Esophagus squamous epithelium (tissue), 4 donors: Measurements from ENCODE around the gene NDST1.

Source experiments
- POLR2A ChIP-seq, 4 donors: fragments of 450-650 bp; IDR thresholded peaks; one replicate each; pipeline ENCODE4 v1.6.1; 2017; ENCODE audit warnings: antibody characterized with exemption in 4 of 4, mild to moderate bottlenecking in 4 of 4, moderate library complexity in 3 of 4
- TF ChIP-seq, protein P1 (sequence below), 6 experiments: fragments of 450-650 bp in 4 of 6; fragments of 200-600 bp in 2 of 6; sonication (generic) in 2 of 6; IDR thresholded peaks; one replicate each; pipeline ENCODE4 v1.5.1; 2016 to 2019; ENCODE audit warnings: antibody characterized with exemption in 6 of 6, mild to moderate bottlenecking in 4 of 6, moderate library complexity in 4 of 6

DNA sequence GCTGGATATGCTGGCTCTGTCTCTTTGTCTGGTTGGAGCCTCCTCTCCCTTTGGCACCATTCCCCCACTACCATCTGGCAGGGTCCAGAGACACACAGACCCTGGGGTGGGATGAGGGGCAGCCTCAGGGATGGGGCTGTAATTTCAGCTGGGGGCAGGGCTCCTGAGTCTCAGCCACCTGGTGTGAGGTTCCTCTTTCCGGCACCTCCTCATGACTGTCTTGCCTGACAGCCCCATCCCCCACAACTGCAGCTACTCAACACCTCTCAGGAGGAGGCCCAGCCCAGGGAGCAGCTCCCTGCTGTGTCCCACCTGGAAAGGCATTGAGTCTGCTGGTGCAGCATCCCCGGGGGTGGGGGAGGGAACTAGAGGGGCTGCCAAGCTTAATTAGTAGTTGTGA lies 46.7 kb upstream of the NDST1 start:
- TF ChIP-seq, protein P1, sequence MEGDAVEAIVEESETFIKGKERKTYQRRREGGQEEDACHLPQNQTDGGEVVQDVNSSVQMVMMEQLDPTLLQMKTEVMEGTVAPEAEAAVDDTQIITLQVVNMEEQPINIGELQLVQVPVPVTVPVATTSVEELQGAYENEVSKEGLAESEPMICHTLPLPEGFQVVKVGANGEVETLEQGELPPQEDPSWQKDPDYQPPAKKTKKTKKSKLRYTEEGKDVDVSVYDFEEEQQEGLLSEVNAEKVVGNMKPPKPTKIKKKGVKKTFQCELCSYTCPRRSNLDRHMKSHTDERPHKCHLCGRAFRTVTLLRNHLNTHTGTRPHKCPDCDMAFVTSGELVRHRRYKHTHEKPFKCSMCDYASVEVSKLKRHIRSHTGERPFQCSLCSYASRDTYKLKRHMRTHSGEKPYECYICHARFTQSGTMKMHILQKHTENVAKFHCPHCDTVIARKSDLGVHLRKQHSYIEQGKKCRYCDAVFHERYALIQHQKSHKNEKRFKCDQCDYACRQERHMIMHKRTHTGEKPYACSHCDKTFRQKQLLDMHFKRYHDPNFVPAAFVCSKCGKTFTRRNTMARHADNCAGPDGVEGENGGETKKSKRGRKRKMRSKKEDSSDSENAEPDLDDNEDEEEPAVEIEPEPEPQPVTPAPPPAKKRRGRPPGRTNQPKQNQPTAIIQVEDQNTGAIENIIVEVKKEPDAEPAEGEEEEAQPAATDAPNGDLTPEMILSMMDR (IDR thresholded peaks at IDR 0.05): no peak
- TF ChIP-seq POLR2A (IDR thresholded peaks at IDR 0.05): no peak
